ENCODE data around the gene POLDIP3. TPM values are rescaled to one million over a fixed set of nuclear protein-coding genes. Genes with fewer than 3 reads are reported as not detected.
A peak's percentile ranks its signal among the peaks of the same experiment; 100 is the strongest.

POLDIP3 gene
- total RNA-seq, 1 donor from 2014 or later: 77.8 TPM

DNA sequence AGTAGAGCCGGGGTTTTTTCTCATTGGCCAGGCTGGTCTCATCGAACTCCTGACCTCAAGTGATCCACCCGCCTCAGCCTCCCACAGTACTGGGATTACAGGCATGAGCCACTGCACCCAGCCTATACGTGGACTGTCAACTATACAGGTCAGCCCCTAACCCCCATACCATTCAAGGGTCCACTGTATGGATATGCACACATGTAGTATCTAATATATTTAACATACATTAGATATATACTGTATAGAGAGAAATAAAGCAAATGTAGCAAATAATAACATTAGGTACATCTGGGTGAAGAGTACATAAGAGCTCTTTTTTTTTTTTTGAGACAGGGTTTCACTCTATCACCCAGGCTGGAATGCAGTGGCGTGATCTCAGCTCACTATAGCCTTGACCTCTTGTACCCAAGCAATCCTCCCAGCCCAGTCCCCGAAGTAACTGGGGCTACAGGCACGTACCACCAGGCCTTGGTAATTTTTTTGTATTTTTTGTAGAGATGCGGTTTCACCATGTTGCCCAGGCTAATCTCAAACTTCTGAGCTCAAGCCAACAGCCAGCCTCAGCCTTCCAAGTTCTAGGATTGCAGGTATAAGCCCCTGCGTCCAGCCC, 27.2 kb upstream of the POLDIP3 start:
- Mint-ChIP-seq H3K36me3 (ENCODE audit: unreplicated experiment) (peaks cover 4% of the 10 kb centered on the region), H3K9me3 (ENCODE audit: unreplicated experiment) (no peaks in the 10 kb centered on the region), H3K27me3 (ENCODE audit: unreplicated experiment) (no peaks in the 10 kb centered on the region), H3K27ac (ENCODE audit: unreplicated experiment) (peak overlapping the region; percentile 96), H3K4me3 (ENCODE audit: unreplicated experiment) (peak overlapping the region; percentile 26), H3K4me1 (ENCODE audit: unreplicated experiment) (peaks cover 78% of the 10 kb centered on the region)
- no peak for DNase-seq (ENCODE audit: extremely low spot score, unreplicated experiment)
- TF ChIP-seq, protein P1, sequence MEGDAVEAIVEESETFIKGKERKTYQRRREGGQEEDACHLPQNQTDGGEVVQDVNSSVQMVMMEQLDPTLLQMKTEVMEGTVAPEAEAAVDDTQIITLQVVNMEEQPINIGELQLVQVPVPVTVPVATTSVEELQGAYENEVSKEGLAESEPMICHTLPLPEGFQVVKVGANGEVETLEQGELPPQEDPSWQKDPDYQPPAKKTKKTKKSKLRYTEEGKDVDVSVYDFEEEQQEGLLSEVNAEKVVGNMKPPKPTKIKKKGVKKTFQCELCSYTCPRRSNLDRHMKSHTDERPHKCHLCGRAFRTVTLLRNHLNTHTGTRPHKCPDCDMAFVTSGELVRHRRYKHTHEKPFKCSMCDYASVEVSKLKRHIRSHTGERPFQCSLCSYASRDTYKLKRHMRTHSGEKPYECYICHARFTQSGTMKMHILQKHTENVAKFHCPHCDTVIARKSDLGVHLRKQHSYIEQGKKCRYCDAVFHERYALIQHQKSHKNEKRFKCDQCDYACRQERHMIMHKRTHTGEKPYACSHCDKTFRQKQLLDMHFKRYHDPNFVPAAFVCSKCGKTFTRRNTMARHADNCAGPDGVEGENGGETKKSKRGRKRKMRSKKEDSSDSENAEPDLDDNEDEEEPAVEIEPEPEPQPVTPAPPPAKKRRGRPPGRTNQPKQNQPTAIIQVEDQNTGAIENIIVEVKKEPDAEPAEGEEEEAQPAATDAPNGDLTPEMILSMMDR (IDR thresholded peaks at IDR 0.05): no peak

DNA sequence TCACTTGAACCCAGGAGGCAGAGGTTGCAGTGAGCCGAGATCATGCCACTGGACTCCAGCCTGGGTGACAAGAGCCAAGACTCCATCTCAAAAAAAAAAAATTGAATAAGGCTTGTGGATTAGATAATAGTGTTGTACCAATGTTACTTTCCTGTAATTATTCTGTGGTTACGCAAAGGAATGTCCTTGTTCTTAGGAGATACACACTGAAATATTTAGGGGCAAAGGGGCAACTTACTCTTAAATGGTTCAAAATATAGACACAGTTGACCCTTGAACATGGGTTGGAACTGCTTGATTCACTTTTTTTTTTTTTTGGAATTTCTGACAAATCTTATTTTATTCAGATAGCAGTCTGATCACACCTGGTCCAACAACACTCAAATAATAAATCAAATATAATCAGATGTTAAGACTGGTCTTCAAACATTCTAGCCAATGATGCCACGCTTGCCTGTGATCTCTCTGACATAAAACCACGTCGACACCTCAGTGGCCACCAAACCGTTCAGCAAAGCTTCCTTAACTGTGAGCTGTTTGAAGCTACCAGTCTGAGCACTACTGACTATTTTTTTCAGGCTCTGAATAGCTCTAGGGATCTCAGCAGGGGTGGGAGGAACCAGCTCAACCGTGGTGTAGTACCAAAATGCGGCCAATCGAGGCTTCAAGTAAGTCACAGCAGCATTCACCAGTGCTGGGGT, 25.0 kb upstream of the POLDIP3 start:
- peaks cover 76% of the 10 kb centered on the region for H3K4me1 Mint-ChIP-seq (ENCODE audit: unreplicated experiment)
- TF ChIP-seq, protein P1 (IDR thresholded peaks at IDR 0.05): no peak
- H3K36me3 Mint-ChIP-seq (ENCODE audit: unreplicated experiment): peaks cover 14% of the 10 kb centered on the region
- H3K27ac Mint-ChIP-seq (ENCODE audit: unreplicated experiment): peak overlapping the region; percentile 88
- no peak overlapping the region for H3K4me3 Mint-ChIP-seq (ENCODE audit: unreplicated experiment)
- DNase-seq (ENCODE audit: extremely low spot score, unreplicated experiment): no peak
- H3K27me3 Mint-ChIP-seq (ENCODE audit: unreplicated experiment): no peaks in the 10 kb centered on the region
- no peaks in the 10 kb centered on the region for H3K9me3 Mint-ChIP-seq (ENCODE audit: unreplicated experiment)

DNA sequence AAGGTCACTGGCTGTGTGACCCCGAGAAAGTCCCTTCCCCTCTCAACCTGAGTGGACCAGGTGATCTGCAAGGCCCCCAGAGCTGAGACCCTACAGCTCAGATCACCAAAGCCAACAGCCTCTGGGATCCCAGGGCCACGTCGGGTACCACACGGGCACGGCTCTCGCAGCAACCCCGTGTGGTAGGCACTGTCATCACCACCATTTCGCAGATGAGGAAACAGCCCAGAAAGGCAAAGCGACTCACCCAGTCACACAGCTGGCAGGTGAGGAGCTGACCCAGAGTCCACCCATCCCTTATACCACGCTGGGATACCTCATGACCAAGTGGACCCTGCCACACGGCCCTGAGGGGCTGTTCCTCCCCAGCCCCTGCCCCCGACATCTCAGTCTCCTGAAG, 22.9 kb upstream of the POLDIP3 start:
- Mint-ChIP-seq H3K27ac (ENCODE audit: unreplicated experiment) (peak overlapping the region; percentile 100), H3K27me3 (ENCODE audit: unreplicated experiment) (no peaks in the 10 kb centered on the region), H3K4me1 (ENCODE audit: unreplicated experiment) (peaks cover 57% of the 10 kb centered on the region), H3K9me3 (ENCODE audit: unreplicated experiment) (no peaks in the 10 kb centered on the region), H3K4me3 (ENCODE audit: unreplicated experiment) (no peak overlapping the region), H3K36me3 (ENCODE audit: unreplicated experiment) (peaks cover 13% of the 10 kb centered on the region)
- TF ChIP-seq, protein P1 (IDR thresholded peaks at IDR 0.05): no peak
- DNase-seq (ENCODE audit: extremely low spot score, unreplicated experiment): no peak

DNA sequence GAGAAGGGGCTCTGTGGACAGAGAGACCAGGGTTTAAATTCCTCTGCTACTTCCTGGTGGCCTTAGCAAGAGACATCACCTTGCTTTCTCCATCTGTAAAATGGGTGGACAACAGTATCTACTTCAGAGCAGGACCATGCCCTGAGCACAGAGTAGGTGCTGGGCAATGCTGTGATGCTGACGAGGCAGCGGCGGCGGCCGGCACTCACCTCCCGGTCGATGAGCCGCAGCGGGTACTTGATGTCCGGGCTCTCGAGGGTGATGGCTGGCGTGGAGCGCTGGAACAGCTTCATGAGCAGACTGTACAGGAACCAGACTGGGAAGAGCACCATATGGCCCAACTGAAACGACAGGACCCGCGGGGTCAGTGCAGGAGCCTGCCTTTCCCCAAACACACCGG, 21.8 kb upstream of the POLDIP3 start:
- Mint-ChIP-seq H3K4me3 (ENCODE audit: unreplicated experiment) (no peak overlapping the region), H3K9me3 (ENCODE audit: unreplicated experiment) (no peaks in the 10 kb centered on the region), H3K36me3 (ENCODE audit: unreplicated experiment) (peaks cover 17% of the 10 kb centered on the region), H3K27me3 (ENCODE audit: unreplicated experiment) (no peaks in the 10 kb centered on the region), H3K27ac (ENCODE audit: unreplicated experiment) (peak overlapping the region; percentile 100), H3K4me1 (ENCODE audit: unreplicated experiment) (peaks cover 52% of the 10 kb centered on the region)
- TF ChIP-seq, protein P1 (IDR thresholded peaks at IDR 0.05): no peak
- no peak for DNase-seq (ENCODE audit: extremely low spot score, unreplicated experiment)

DNA sequence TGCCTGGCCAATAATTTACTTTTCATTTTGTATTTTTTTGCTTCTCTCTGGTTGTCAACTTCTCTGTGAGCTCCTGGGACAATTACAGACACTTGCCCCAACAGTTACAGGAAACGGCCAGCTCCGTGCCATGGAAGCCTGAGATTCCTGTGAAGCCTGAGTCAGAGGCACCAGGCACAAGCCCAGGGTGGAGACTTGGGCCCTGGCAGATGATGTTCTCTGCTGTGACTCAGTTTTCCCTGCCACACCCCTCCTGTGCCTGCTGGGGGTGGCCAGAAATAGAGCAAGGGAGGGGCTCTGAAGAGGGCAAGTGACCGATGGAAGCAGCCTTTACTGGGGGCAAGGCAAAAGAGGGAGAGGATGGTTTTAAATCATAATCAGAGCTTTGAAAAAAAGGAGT, 20.8 kb upstream of the POLDIP3 start:
- H3K36me3 Mint-ChIP-seq (ENCODE audit: unreplicated experiment): peaks cover 17% of the 10 kb centered on the region
- peak overlapping the region; percentile 100 for H3K27ac Mint-ChIP-seq (ENCODE audit: unreplicated experiment)
- H3K4me3 Mint-ChIP-seq (ENCODE audit: unreplicated experiment): peak overlapping the region; percentile 20
- H3K27me3 Mint-ChIP-seq (ENCODE audit: unreplicated experiment): no peaks in the 10 kb centered on the region
- H3K9me3 Mint-ChIP-seq (ENCODE audit: unreplicated experiment): no peaks in the 10 kb centered on the region
- TF ChIP-seq, protein P1 (IDR thresholded peaks at IDR 0.05): no peak
- peak; percentile 90 for DNase-seq (ENCODE audit: extremely low spot score, unreplicated experiment)
- H3K4me1 Mint-ChIP-seq (ENCODE audit: unreplicated experiment): peaks cover 46% of the 10 kb centered on the region

Data from osteocyte (in vitro differentiated cells).